GM20431 (cell line): ENCODE measurements around the gene HBE1.

Experiments used
- in situ Hi-C: fragments of 300-500 bp; cut with MseI, MboI; formaldehyde crosslinking; loops from one replicate; pipeline ENCODE4 v1.15.0; 2020; ENCODE audit warnings: low sequenced_read_pairs; ENCODE audit not compliant: unreplicated experiment

Gene HBE1

GRCh38 chr11:5239046-5239445 lies 30.7 kb downstream of the HBE1 start:
- in situ Hi-C loops, result no loop called here

- in situ Hi-C loops, result no loop called here
Observed at GRCh38 chr11:5238486-5238885, 31.3 kb downstream of the HBE1 start.

GRCh38 chr11:5237420-5237819 lies 32.3 kb downstream of the HBE1 start:
- in situ Hi-C loops, result no loop called here

- in situ Hi-C loops, result no loop called here
Observed at GRCh38 chr11:5235364-5236095, 34.2 kb downstream of the HBE1 start.

GRCh38 chr11:5234381-5234834 lies 35.3 kb downstream of the HBE1 start, which contains the start of gene HBD:
TSS of gene HBD (minus strand) at chr11:5234483. CDS start at chr11:5234433, 50 bp downstream.
- in situ Hi-C loops, result no loop called here

- in situ Hi-C loops, result no loop called here
Observed at GRCh38 chr11:5233307-5233706, 36.4 kb downstream of the HBE1 start.

GRCh38 chr11:5232821-5233220 lies 36.9 kb downstream of the HBE1 start:
- in situ Hi-C loops, result no loop called here

- in situ Hi-C loops, result no loop called here
Observed at GRCh38 chr11:5232176-5232575, 37.6 kb downstream of the HBE1 start.

GRCh38 chr11:5231111-5231510 lies 38.6 kb downstream of the HBE1 start:
- in situ Hi-C loops, result no loop called here

- in situ Hi-C loops, result no loop called here
Observed at GRCh38 chr11:5230266-5230665, 39.5 kb downstream of the HBE1 start.

- in situ Hi-C loops, result no loop called here
Observed at GRCh38 chr11:5229796-5230195, 39.9 kb downstream of the HBE1 start.

GRCh38 chr11:5229356-5229755 lies 40.4 kb downstream of the HBE1 start:
- in situ Hi-C loops, result no loop called here

GRCh38 chr11:5228124-5228523 lies 41.6 kb downstream of the HBE1 start:
- in situ Hi-C loops, result no loop called here

- in situ Hi-C loops, result no loop called here
Observed at GRCh38 chr11:5227681-5228080, 42.1 kb downstream of the HBE1 start.

GRCh38 chr11:5226732-5227310 lies 42.9 kb downstream of the HBE1 start, which contains the start of gene HBB:
TSS of gene HBB (minus strand) at chr11:5227071. CDS start at chr11:5227021, 50 bp downstream.
- in situ Hi-C loops, result no loop called here

- in situ Hi-C loops, result no loop called here
Observed at GRCh38 chr11:5225480-5225871, 44.3 kb downstream of the HBE1 start.

GRCh38 chr11:5224538-5225479 lies 44.9 kb downstream of the HBE1 start:
- in situ Hi-C loops, result loop anchor here (25.0 kb wide), 1 partner anchor 137 kb away; the partner anchor contains the start of gene OR51B6

- in situ Hi-C loops, result loop anchor here (25.0 kb wide), 1 partner anchor 139 kb away; the partner anchor contains the start of gene OR51B6
Observed at GRCh38 chr11:5223686-5224085, 46.1 kb downstream of the HBE1 start.

GRCh38 chr11:5223146-5223545 lies 46.6 kb downstream of the HBE1 start:
- in situ Hi-C loops, result loop anchor here (25.0 kb wide), 1 partner anchor 139 kb away; the partner anchor contains the start of gene OR51B6
